H1 (cell line): ENCODE data around the gene NDUFS5. TPM values are rescaled to one million over a fixed set of nuclear protein-coding genes. Genes with fewer than 3 reads are reported as not detected.

Experiments used
- polyA plus RNA-seq, 7 experiments: library from polyadenylated mRNA; depleted of rRNA in 3 of 7; stranded (reverse) in 5 of 7; unstranded in 2 of 7; fragments of >200 nt in 5 of 7; fragments of 200-250 nt in 2 of 7; gene quantifications; 1 replicate in 5 of 7; 2 replicates in 1 of 7; 4 replicates in 1 of 7; pipeline versions ENCODE4 v1.2.1 to v1.2.3, GENCODE V29; 2011 to 2013; ENCODE audit warnings: missing spikeins in 2 of 7, mixed read lengths in 2 of 7
- total RNA-seq: library from RNA; stranded (reverse); fragmentation: NEBNext Ultra II Directional; extraction: Animal tissue kit (Norgen Biotek cat#: 25700); gene quantifications from 2 replicates; pipeline ENCODE4 v1.2.1, GENCODE V29; 2021

Gene NDUFS5
- total and polyA plus RNA-seq, 2 of the 8 experiments (the other 6 are each of a cell fraction or from before 2014, with no cell fraction given), result 435 to 835 TPM

Other genes starting within 250 kb of the NDUFS5 start
- 16.5 and 18.1 TPM in 2 replicates for gene RRAGC, start 166.6 kb upstream of the NDUFS5 start, total RNA-seq
- 6.2 and 12.0 TPM in 2 replicates for gene RRAGC, start 166.6 kb upstream of the NDUFS5 start, polyA plus RNA-seq (2011; rRNA removed)
- 36.8 and 38.2 TPM in 2 replicates for gene MYCBP, start 153.0 kb upstream of the NDUFS5 start, total RNA-seq
- 13.0 and 22.4 TPM in 2 replicates for gene MYCBP, start 153.0 kb upstream of the NDUFS5 start, polyA plus RNA-seq (2011; rRNA removed)
- gene GJA9, start 144.8 kb upstream of the NDUFS5 start, total RNA-seq, result not detected in 2 replicates
- not detected in 2 replicates for gene GJA9, start 144.8 kb upstream of the NDUFS5 start, polyA plus RNA-seq (2011; rRNA removed)
- 0.84 and 1.2 TPM in 2 replicates for gene RHBDL2, start 84.5 kb upstream of the NDUFS5 start, total RNA-seq
- 0.31 and 0.42 TPM in 2 replicates for gene RHBDL2, start 84.5 kb upstream of the NDUFS5 start, polyA plus RNA-seq (2011; rRNA removed)
- gene AKIRIN1, start 35.1 kb upstream of the NDUFS5 start, total RNA-seq, result 236 TPM in 2 replicates
- gene AKIRIN1, start 35.1 kb upstream of the NDUFS5 start, polyA plus RNA-seq (2011; rRNA removed), result 117 and 148 TPM in 2 replicates
- gene MACF1, start 178.3 kb downstream of the NDUFS5 start, total RNA-seq, result 261 and 285 TPM in 2 replicates
- 57.6 and 59.8 TPM in 2 replicates for gene MACF1, start 178.3 kb downstream of the NDUFS5 start, polyA plus RNA-seq (2011; rRNA removed)